Tibial nerve (tissue), 4 donors: ENCODE measurements around the gene JAKMIP1.
"Not testable (repeated sequence)": the region's sequence is repeated elsewhere in the genome, so short reads cannot be mapped to it uniquely, and the experiment has no call there.

Experiments used
- CTCF ChIP-seq, 5 experiments: fragments of 200-600 bp in 3 of 5; fragments of 450-650 bp in 2 of 5; sonication (generic) in 3 of 5; IDR thresholded peaks; one replicate each; pipeline ENCODE4 v1.5.1; 2016 to 2019; ENCODE audit warnings: antibody characterized with exemption in 5 of 5, mild to moderate bottlenecking in 3 of 5, moderate library complexity in 2 of 5
- EP300 ChIP-seq, 2 donors: sonication (generic); formaldehyde crosslinking; IDR thresholded peaks; one replicate each; pipeline ENCODE4 v1.6.1; 2017; ENCODE audit warnings: antibody characterized with exemption in 2 of 2, mild to moderate bottlenecking in 1 of 2
- POLR2A ChIP-seq, 2 donors: fragments of 450-650 bp; IDR thresholded peaks; one replicate each; pipeline ENCODE4 v1.6.1; 2017; ENCODE audit warnings: antibody characterized with exemption in 2 of 2, mild to moderate bottlenecking in 2 of 2, moderate library complexity in 2 of 2

- TF ChIP-seq CTCF, POLR2A, EP300 (IDR thresholded peaks at IDR 0.05): not testable (repeated sequence)
These were observed 59.3 kb downstream of the JAKMIP1 start for GRCh38 chr4:6141021-6141420.
